Left ventricle myocardium superior (tissue), 1 donor: Measurements from ENCODE around the gene DDN. TPM values are rescaled to one million over a fixed set of nuclear protein-coding genes. Genes with fewer than 3 reads are reported as not detected.

Source experiments
- ATAC-seq: fragments of 200-7000 bp; cut with Tn5 transposase; one replicate; pipeline ENCODE4 v1.9.1; 2020; ENCODE audit warnings: mild to moderate bottlenecking, moderate library complexity
- DNase-seq: peaks from one replicate; pipeline ENCODE4 v3.0.0-alpha.2; 2020
- intact Hi-C: fragments of 100-400 bp; cut with micrococcal nuclease; formaldehyde crosslinking; loops from one replicate; pipeline ENCODE4 v1.11.0; 2022
- long read RNA-seq: library from polyadenylated mRNA; unstranded; transcript quantifications from one replicate; pipeline ENCODE4 v2.0.0, GENCODE V29; 2021
- total RNA-seq: library from RNA; stranded (reverse); fragmentation: NEBNext Ultra II Directional; extraction: Animal tissue kit (Norgen Biotek cat#: 25700); gene quantifications from one replicate; pipeline ENCODE4 v1.2.1, GENCODE V29; 2021
- donor health status: DM: no; HTN: yes; CAD: no; lungs with severe emphysema.

The DDN gene
- 0.77 TPM for total RNA-seq
- long read RNA-seq: 0 reads

DNA sequence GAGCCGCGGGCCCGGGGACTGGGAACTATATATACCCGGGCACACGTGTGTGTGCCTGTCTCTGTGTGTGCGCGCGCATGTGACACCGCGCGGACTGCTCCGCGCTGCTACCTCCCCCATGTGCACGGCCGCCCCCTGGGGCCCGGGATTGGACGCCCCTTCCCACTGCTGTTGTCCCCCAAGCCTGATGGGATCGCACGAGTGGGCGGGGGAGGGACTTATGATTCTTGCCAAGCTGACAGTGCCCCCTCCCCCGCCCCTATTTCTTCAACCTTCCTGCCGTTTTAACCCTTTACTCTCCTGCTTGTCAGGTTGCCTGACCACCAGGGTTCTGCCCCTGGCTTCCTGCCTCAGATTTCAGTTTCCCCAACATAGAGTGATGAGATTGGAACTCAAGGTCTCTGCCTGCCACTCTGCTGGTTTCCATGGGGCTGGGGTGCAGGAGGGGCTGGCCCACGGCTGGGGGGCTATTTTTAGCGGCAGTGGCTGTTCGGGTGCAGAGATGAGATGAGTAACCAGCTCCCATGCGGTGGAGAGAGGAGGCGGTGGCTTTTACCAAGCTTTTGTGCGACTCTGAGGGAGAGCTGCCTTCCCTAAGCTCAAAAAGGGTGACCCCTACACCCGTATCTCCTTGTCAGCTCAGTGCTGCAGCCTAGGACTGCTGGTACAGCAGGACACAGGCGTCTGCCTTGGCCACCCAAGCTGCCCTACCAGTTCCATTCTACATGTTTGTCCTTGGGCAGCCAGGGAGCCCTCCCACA is at the start of gene DDN:
Gene DDN, minus strand, starts transcription at position 5 of the 761 bp plus-strand sequence. CDS start 88 bp downstream, outside the sequence.
- ATAC-seq: peak; percentile 58
- peak; percentile 62 for DNase-seq
- intact Hi-C loops: no loop called here

DNA sequence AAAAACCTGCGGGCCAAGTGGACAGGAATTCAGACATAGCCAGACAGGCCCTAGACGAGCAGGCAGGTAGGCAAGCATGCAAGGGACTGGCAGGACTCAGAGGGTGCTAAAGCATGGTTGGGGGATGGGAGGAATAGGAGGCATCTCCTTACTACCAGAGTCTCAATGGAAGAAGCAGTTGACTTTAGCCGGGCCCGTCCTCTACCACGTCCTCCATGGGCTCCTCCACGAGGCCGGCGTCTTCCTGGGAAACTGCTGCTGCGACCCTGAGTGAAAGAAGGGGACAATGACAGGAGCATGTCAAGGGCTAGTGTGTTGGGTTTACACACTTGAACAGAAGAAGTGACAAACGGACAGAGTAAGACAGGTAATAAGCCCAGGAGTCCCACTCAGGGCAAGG is 49.8 kb upstream of the DDN start:
- ATAC-seq (no peak), DNase-seq (no peak)
- intact Hi-C loops: no loop called here

DNA sequence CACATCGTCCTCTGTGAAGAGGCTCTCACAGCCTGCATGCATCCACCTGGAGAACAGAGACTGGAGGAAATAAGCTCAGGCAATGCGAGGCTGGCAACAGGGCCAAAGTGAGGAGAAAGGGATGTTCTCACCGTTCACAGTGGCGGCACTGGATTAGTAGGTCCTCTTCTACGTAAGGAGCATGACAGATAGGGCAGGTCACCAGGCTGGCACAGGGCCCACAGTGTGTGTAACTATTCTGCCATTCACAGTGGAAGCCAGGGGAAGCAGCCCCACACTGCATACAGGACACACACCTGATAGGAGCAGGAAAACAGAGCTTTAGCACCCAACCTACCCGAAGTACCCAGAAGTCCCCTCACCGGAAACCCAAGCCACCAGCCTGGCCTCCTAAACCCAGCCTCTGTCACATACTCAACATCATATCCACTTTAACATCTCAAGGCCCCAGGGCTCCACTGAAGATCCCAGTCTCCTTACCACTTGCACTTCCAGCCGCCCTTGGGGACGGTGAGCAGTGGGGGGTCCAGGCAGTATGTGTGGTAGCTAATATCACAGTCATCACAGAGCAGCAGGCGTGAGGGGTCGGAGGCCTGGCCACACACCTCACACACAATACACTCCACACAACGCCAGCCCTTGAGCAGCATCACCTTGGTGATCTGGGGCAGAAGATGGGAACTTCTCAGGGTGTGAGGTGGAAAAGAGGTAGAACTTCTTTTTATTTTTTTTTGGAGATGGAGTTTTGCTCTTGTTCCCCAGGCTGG is 47.1 kb upstream of the DDN start:
- ATAC-seq: peak; percentile 39
- no peak for DNase-seq
- intact Hi-C loops: no loop called here

DNA sequence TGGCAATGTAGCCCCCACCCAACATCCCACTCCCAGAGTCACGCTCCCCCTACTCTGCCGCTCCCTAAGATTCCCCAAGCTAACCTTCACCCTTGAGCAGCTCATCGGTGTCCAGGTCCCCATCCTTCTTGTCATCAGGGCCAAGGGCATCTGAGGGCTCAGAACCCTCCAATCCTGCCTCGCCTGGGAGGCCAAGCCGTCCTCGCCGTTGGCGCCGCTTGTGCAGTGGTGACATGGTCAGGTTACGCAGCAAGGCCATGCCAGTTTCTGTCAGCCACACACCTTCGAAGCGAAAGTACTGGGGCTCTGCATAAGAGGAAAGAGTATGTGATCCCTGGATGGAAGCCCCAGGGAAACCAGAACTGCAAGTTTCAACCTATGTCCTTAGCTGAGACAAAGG is 45.5 kb upstream of the DDN start:
- ATAC-seq (no peak), DNase-seq (no peak)
- intact Hi-C loops: no loop called here

DNA sequence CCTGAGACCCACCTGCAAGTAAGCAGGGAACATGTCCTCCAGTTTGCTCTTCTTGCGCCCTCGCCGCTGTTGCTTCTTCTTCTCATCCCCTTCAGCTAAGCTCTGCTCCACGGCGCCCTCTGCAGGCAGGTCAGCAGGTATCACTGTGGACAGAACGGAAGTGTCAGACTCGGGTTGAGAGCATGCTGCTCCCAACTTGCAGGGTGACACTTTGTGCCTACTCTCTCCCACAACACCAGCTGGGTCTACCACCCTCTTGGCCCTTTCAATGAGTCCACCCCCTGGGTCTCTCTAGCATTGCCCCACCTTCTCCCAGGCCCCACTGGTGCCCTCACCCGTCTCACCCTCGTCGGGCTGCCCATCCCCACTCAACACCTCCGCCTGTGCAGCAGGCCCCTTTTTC is 44.7 kb upstream of the DDN start:
- intact Hi-C loops: no loop called here
- DNase-seq: peak; percentile 74
- ATAC-seq: peak; percentile 40

DNA sequence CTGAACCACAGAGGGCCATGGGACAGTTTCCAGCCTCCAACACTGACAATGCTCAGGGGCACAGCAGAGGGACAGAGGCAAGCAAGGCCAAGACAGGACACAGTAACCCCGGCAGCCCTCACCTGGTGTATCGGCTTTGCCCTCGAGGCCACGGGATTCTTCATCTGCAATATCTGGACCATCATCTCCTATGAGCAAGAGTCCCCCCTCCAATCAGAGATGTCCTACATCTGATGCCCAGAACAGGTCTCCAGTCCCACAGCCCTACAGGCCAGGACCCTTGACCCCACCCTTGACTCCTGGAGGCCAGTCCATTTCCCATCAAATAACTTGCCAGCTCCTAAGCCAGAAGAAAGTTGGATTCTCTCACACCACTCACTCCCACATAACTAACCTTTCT is 44.1 kb upstream of the DDN start:
- DNase-seq: no peak
- intact Hi-C loops: no loop called here
- ATAC-seq: no peak

DNA sequence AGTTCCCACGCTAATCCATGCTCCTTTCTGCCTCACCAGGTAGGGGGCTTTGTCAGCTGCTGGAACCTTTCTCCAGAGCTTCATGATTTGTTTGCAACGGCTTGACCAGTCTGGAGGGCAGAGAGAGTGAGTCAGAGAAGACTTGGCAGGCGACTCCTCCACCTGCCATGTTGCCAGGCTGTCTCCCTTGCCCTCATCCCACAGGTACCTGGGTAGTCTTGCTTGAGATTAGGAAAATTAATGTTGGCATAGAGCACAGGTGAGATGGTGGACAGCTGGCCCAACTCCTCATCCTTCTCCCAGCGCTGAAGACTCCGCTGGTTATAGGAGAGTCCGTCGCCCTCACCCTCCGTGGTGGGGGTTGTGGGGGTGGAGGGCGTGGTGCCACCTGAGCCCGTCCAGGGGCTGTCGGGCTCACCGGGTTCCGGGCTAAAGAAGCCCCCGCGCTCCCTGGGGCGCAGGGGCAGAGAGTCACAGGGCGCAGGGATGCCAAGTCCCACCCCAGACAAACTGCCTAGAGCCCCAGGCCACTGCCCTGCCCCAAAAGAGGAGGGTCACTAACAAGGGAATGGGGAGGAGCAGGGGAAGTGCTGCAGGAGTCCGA is 42.8 kb upstream of the DDN start:
- no peak for DNase-seq
- intact Hi-C loops: no loop called here
- no peak for ATAC-seq

DNA sequence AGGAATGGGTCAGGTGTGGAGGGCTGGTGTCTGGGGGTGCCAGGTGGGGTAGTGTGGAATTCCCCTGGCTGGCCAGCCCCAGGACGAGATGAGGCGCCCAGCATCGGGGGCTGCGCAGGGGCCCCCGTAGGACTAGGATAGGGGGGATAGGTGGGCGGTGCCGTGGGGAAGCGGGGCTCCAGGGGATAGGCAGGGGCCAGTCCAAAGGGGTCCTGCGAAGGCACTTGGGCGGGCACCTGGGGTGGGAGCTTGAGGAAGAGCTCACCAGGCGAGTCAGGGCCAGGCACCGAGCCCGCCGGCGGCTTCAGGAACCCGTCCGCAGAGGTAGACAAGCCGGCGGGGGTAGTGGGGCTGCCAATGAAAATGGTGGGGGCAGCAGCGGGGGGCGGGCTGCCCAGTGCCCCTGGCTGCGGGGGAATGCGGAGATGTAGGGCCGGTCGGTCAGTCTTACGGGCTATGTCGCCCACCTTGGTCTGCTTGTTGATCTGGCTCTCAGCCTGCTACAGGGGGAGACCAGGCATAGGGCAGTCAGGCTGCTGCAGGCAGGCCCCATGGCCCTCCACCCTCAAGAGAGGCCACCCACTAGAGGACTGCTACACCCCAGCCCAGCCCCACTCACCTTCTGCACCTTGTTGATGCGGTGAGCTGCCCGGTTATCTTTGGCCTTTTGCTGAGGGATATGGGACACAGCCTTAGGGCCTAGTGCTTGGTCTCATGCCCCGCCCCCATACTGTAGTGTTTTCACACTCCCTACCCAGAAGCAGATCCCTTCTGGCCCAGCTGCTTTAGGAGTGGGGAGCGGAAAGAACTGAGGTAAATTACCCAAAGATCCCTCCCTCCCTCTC is 42.1 kb upstream of the DDN start:
- ATAC-seq (no peak), DNase-seq (no peak)
- intact Hi-C loops: no loop called here

DNA sequence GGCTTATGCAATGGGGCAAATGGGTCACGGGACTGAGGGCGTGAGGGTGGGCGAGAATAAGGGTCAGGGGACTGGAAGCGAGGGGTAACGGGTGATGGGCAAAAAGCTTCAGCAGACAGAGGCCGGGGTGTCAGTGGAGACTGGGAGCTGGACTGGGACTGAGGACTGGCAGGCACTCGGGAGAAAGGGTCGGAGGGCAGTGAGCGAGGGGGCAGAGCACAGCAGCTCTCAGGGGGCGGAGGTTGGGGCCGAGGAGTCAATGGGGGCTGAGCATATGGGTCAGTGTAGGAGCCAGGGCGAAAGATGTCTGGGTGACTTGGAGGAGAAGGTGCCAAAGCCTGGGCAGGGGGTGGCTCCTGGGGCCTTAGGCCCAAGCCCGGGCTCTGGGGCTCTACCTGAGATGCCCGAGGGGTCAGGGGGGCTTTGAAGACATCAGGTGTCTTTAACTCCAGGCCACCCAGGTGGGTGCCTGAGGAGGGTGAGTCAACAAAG is 41.2 kb upstream of the DDN start:
- no peak for ATAC-seq
- DNase-seq: no peak
- intact Hi-C loops: no loop called here

DNA sequence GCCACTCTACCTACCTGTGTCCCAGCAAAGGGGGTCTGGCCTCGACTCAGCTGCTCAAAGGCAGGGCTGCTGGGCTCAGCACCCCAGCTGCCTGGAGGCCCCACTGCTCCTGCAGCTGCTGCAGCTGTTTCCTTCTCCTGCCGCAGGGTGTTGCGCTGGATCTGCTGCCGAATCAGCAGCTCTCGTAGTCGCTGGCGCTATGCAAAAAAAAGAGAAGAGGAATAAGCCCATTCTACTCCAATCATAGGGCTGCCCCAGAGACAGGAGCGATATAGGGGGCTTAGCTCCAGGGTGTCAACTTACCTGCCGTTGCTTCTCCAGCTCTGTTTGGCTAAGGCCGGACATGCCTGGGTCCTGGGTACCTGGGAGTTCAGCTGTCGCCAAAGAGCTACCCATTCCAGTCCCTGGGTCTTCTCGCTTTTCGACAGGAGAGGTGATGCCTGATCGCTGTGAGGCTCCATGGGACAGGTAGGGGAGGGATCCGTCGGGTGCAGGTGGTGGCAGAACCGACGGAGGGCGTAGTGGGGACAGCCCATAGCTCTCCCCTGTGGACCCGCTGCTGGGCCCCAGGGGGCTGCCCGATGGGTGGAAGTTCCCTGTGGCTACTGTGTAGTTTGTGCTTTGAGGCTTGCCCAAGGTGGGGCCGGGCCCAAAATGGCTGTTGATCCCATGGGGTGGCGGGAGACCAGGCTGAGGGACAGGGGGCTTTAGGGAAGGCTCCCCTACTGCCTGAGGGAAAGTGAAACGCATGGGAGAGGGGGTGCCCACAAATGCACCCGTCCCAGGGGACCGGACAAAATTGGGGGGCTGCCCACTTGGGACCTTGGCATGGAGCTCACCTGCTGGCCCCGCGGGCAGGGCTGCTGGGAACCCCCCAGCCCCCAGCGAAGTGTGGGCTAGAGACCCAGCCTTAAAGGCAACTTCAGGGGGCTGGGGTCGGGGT is 40.5 kb upstream of the DDN start:
- DNase-seq (peak; percentile 17), ATAC-seq (no peak)
- intact Hi-C loops: no loop called here

DNA sequence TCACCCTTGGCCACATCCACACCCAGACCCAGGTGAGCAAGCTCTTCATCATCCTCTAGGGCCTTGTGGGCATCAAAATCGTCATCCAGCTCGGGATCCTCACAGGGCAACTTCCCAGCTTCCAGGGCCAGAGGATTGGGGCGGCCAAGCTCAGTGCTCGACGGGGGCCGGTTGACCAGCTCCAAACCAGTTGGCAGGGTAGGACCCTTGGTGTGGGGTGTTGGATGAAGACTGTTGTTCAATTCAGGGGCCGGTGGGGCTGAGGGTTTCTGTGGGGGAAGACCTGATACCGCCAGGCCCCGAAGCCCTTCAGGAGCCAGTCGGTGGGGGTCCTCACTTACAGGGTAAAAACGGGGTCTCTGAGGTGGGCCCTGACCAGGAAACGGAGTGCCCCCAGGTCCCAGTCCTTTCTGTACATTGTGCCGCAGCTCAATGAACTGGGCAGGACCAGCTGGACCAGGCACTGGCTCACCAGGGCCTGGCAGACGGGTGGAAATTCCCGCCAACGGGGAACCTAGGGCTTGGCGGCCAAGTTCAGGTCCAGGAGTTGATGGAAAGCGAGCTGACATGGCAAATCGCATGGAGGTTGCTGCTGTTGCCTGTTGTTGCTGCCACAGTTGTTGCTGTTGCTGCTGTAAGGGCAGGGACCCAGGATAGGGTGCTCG is 39.2 kb upstream of the DDN start:
- intact Hi-C loops: no loop called here
- DNase-seq: peak; percentile 18
- ATAC-seq: no peak

DNA sequence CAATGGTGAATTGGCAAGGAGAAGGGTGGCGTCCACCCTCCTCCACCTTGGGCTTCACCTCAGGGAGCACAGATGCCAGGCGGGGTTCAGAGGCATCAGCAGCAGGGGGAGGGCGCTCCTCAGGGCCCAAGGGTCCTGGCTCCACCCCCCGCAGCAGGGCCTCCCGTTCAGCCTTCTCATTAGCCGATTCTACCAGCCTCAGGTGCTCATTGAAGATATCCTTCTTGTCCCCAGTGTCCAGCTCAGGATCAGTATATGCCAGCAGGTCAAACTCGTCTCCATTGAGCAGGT is 38.7 kb upstream of the DDN start:
- ATAC-seq (no peak), DNase-seq (no peak)
- intact Hi-C loops: no loop called here

DNA sequence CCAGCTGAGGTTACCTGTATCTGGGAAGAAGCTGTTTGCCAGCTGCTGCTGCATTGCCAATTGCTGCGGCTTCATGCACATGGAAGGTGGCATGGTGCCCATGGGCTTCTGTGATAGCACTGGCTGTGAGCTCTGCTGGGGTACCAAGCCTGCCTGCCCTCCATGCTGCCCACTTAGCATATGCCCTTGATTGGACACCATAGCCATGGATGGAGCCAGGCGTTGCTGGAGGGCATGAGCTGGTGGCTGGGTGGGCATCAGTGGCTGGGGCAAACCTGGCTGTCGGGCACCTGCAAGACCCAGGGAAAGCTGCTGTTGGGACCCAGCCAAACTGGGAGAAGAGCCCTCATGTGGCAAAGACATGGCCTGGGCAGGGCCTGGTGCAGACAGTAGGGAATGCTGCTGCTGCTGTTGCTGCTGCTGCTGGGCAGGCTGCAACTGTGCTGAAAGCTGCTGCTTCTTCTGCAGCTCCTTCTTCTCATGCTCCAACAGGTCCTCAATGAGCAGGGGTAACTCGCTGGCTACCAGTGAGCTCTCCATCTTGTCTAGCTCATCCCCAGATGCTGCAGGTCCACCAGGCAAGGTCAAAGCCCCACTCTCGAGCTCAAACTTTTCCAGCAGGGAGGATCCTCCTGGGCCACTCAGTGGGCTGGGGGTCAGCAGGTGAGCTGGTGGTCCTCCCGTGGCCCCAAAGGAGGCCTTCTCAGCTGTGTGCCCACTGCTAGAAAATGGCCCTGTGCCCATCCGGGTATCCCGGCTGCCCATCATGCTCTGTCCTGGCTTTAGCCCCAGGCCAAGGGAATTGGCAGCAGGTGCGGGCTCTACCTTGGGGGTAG is 38.2 kb upstream of the DDN start:
- ATAC-seq: peak; percentile 43
- intact Hi-C loops: no loop called here
- peak; percentile 62 for DNase-seq

DNA sequence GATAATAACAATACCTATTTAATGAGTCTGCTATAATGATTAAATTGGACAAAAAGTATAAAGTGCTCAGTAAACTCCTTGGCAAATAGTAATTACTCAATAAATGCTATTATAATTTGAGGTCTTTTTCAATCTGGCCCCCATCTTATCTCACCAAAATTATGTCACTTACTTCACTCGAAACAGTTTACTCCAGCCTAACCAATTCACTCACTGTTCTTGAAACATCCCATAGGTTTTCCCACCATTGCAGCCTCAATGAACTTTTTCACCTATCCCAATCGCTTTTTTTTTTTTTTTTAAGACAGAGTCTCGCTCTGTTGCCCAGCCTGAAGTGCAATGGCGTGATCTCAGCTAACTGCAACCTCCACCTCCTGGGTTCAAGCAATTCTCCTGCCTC is 36.9 kb upstream of the DDN start:
- ATAC-seq (no peak), DNase-seq (no peak)
- intact Hi-C loops: no loop called here

DNA sequence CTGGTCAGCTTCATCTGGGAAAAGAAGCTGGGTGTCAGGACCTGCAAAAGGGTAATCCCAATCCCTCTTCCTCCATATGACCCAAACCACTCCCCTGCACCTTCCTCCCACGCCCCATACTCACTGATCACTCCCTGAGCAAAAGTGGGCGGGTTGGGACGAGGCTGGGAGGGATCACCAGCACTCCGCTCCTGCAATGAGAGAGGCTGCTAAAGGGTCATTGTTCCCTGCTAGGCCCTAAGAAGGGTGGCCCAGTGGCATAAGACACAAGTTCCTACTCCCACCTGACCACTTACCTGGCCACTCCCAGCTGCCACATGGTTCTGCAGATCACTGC is 35.1 kb upstream of the DDN start:
- DNase-seq: no peak
- no peak for ATAC-seq
- intact Hi-C loops: no loop called here

DNA sequence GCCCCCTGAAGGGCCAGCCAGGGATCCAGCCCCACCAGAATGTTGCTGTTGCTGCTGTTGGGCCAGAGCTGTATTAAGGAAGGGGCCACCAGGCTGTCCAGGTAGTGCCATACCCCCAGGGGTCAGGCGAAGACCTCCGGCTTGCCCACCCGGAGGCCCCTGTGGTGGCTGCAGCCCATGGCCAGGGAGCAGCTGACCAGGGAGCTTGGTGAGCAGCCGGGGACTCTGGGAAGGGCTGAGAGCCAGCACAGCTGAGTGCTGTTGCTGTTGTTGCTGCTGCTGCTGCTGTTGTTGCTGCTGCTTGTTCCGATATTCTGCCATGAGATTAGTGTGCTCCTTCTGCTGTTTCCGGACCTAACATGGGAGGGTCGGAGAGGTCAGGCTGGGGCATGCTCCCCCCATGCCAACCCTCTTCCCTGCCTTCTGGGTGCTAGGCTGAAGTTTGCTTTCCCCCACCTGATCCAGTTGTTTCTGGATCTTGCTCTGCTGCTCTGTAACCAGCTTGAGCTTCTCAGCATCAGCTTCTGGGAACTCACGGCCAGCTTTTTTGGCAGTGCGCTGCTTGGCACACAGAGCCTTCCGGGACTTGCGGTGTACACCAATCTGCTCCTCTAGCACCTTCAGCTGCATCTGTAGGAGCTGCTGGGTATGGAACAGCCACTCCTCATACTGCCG is 34.6 kb upstream of the DDN start:
- no peak for DNase-seq
- intact Hi-C loops: no loop called here
- ATAC-seq: peak; percentile 20
